Measurements from ENCODE around the gene ETHE1.

DNA sequence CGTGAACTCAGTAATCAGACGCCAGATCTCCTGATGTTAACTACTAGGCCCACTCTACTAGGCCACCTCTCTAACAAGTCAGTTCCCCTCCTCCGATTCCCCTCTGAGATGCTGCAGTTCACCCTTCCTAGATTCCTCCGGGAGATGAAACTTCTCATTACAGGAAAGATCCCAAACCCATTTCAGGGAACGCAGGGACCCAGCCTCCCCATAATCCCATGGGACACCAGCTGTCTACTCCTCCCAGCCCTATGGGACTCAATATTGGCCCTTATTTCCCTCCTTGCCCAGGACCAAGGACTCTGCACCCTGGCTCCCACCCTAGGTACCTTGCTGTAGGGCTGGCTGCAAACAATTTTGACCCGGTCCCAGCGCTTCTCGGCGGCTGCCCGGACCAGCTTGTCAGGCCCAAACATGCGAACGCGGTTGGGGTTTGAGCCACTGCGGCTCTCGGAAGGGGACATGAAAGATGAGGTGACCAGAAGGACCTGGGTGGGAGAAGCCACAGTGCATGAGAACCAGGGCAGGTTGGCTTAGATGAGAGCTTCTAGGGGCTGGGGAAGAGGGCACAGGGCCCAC is 27.4 kb upstream of the ETHE1 start:
- TF ChIP-seq, protein P1, sequence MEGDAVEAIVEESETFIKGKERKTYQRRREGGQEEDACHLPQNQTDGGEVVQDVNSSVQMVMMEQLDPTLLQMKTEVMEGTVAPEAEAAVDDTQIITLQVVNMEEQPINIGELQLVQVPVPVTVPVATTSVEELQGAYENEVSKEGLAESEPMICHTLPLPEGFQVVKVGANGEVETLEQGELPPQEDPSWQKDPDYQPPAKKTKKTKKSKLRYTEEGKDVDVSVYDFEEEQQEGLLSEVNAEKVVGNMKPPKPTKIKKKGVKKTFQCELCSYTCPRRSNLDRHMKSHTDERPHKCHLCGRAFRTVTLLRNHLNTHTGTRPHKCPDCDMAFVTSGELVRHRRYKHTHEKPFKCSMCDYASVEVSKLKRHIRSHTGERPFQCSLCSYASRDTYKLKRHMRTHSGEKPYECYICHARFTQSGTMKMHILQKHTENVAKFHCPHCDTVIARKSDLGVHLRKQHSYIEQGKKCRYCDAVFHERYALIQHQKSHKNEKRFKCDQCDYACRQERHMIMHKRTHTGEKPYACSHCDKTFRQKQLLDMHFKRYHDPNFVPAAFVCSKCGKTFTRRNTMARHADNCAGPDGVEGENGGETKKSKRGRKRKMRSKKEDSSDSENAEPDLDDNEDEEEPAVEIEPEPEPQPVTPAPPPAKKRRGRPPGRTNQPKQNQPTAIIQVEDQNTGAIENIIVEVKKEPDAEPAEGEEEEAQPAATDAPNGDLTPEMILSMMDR (IDR thresholded peaks at IDR 0.05; ENCODE audit: borderline replicate concordance, extremely low read depth, low read length, poor library complexity, severe bottlenecking), result no peak
- no peak for TF ChIP-seq EZH2 (IDR thresholded peaks at IDR 0.05; ENCODE audit: borderline replicate concordance, low read depth, low read length, severe bottlenecking)
